Midbrain (tissue), 1 donor: ENCODE measurements around the gene HNMT.
"Not testable (repeated sequence)": the region's sequence is repeated elsewhere in the genome, so short reads cannot be mapped to it uniquely, and the experiment has no call there.

ENCODE experiments used
- DNase-seq: peaks from one replicate; lab custom pipeline; 2025; lab: John Stamatoyannopoulos, UW

Gene HNMT

GRCh38 chr2:137946227-137946626 is 18.0 kb upstream of the HNMT start:
- no peak for DNase-seq

- DNase-seq = no peak
Measured at GRCh38 chr2:137947032-137947727, 17.1 kb upstream of the HNMT start.

GRCh38 chr2:137947728-137948336 is 16.4 kb upstream of the HNMT start:
- DNase-seq = peak; percentile 69

GRCh38 chr2:137948894-137949293 is 15.4 kb upstream of the HNMT start:
- DNase-seq = no peak

DNA sequence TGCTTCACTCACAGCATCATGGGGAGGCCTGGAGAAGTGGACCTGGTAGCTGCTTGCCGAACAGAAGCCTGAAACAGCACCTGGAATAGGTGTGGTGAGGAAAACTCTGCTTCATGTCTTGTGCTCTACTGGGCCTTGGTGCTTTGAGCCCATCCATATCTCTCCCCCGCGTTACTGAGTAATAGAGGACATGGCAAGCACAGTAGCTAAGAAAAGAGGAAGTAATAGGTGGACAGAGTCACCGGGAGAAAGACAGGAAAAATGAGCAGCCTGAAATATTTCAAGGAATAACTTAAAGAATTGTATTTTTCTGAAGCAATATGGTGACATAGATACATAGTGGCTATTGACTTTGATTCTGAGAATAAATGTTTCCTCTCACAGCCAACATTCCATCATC is 14.0 kb upstream of the HNMT start:
- DNase-seq = no peak

DNA sequence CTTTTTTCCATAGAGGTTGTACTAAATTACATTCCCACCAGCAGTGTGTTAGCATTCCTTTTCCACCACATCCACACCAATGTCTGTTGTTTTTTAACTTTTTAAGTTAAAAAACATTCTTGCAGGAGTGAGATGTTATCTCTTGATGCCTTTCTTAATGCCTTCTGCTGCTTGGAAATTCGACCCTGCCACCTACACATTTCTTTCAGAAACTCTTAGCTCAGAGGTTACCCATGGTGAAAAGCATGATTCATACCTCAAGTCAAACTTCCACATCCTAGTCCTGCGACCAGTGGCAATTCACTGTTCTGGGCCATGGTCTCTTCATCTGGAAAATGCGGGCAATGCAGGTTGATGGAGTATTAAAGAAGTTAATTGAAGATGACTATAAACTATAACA is 12.7 kb upstream of the HNMT start:
- no peak for DNase-seq

- DNase-seq = no peak
Measured at GRCh38 chr2:137952586-137953129, 11.6 kb upstream of the HNMT start.

- no peak for DNase-seq
Measured at GRCh38 chr2:137955536-137955935, 8.7 kb upstream of the HNMT start.

DNA sequence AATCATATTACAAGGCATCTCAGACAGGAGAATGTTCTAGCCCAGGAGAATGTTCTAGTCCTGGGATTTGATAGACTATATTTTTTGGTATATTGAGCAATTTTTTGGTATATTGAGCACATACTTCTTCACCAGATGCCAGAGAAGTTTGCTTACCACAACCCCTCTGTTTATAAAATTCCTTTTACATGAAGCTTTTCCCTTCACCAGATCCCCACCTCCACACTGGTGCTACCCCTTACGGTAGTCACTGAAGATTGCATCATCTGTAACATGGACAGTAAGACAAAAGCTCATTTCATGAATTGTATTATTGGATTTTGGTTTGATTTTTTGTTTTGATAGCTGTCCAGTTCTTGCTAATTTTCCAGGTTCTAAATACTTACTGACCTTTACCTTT is 7.2 kb upstream of the HNMT start:
- DNase-seq = no peak

- DNase-seq = no peak
Measured at GRCh38 chr2:137959166-137959565, 5.1 kb upstream of the HNMT start.

DNA sequence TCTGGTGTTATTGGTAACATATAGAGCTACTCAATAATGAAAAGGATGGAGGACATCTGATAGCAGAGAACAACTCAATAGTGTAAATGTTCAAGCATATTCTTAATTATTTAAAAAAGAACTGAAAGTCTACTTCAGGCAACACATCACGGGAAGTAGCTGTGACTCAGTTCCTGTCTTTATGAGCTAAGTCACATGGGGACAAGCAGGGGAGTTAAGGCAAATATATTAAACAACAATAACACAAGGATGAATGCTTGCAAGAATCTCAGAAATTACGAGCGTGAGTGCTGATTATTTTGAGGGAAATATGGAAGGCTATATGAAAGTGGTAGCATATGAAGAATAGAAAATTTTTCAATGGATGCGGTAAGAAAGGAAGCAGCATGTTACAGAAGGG is 4.0 kb upstream of the HNMT start:
- DNase-seq = no peak

DNA sequence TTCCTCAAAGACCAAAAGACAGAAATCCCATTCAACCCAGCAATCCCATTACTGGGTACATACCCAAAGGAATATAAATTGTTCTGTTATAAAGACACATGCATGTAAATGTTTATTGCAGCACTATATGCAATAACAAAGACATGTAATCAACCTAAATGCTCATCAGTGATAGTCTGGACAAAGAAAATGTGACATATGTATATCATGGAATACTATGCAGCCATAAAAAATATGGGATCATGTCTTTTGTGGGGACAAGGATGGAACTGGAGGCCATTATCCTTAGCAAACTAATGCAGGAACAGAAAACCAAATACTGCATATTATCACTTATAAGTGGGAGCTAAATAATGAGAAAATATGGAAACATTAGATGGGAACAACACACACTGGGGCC is 2.7 kb upstream of the HNMT start:
- DNase-seq = no peak

DNA sequence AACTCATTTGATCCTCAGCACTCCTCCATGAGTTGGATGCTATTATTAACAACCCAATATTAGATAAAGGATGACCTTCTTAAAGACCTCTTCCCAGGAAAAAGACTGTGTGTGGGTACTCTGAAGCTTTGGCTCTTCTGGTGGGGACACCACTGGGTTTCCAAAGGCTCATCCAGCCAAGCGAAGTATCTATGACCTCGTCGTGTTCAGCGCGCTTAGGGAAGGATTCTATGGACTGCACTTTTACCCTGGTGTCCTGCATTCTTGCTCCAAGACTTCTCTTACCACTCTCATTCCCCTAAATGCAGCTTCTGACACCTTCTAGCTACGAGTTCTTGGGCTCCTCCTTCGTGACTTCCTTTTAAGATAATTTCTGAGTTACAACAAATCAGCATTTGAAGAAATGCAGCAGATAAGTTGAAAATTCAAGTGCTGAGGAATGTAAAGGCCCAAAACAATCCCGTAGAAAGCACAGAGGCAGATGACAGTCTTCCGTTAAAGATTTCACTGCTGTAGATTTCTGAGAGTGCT is 673 bp upstream of the HNMT start:
- peak; percentile 22 for DNase-seq

DNA sequence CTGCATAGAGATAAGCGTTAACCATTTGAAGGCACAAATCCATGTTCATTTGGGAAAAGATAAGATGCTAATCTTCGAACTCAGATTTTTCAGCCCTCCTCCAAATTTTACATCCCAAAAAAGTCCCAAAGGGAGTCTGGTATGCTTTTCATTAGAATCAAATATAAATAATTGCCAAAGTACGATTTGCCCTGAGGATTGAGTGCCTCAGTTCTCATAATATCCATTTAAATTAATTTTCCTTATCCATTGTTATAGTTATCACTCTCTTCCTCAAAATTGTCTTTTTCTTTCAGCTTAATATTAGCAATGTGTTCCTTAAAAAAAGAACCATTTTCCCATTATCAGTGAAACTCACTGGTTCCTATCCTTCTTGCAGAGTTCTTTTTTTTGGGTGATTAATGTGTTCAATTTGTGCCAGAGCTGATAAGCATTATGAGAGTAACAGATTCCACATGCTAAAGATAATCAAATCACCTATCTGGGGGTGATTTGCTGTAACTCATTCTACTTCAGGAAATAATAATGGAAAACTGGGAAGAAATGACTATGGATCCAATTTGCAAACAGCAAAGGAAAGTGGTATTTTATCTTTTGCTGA is 686 bp downstream of the HNMT start:
- DNase-seq = no peak

DNA sequence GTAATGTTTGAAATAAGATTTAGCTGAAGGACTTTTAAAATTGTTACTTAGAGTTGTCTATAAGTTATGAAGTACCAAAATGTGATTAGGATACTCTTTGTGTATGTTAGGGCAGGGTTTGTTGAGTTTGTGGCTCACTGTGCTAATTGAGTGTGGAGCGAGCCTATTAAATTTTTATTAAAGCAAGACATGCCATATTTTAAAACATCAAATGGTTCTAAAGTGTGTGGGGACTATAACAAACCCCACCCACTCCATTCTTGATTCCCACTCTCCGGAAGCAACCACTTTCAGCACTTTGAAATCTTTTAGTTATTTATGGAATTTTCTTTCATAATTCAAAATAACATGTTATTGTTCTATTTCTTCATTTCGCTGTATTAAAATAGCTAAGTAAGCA is 1.8 kb downstream of the HNMT start:
- DNase-seq = no peak

- no peak for DNase-seq
Measured at GRCh38 chr2:137967042-137967441, 2.8 kb downstream of the HNMT start.

- DNase-seq = no peak
Measured at GRCh38 chr2:137968477-137969417, 4.5 kb downstream of the HNMT start.

- peak; percentile 23 for DNase-seq
Measured at GRCh38 chr2:137969418-137969765, 5.1 kb downstream of the HNMT start.

GRCh38 chr2:137969876-137970275 is 5.6 kb downstream of the HNMT start:
- DNase-seq = no peak

DNA sequence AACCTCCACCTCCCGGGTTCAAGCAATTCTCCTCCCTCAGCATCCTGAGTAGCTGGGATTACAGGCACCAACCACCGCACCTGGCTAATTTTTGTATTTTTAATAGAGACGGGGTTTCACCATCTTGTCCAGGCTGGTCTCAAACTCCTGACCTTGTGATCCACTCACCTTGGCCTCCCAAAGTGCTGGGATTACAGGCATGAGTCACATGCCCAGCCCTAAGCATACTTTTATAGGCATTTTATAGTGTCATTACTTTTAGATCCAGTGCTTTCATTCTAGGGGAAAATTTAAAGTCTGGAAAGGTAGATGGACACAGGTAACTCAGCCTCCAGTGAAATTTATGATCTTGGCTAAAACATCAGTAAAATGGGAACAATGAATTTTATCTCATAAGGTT is 7.0 kb downstream of the HNMT start:
- DNase-seq = not testable (repeated sequence)

GRCh38 chr2:137973280-137973679 is 9.0 kb downstream of the HNMT start:
- no peak for DNase-seq
